ENCODE results near the gene USP12.

USP12 gene

DNA sequence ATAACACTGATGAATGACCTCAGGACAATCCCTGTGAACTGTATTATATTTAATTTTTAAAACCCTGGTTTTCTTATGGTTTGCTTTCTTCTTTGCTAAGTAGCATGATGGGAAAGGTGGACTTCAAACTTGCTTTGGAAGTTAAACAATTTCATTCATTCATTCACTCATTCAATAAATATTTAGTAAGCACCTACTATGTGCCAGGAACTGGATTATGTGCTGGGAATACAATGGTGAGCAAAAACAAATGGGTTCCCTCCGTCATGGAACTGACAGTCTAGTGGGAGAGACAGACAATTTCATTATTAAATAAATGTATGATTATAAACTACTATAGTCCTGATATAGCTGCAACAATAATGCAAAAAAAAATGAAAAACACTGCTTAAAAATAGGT lies 70.3 kb downstream of the USP12 start:
- no peaks in the 10 kb centered on the region for H3K36me3 ChIP-seq (ENCODE audit: insufficient read depth)
- no peak overlapping the region for H3K27ac ChIP-seq
- no peak overlapping the region for H2AFZ ChIP-seq (ENCODE audit: low read depth)
- no peaks in the 10 kb centered on the region for H3K27me3 ChIP-seq (ENCODE audit: insufficient read depth, low read depth)
- no peaks in the 10 kb centered on the region for H3K4me1 ChIP-seq (ENCODE audit: low read depth, poor library complexity, severe bottlenecking)
- H3K4me2 ChIP-seq: no peak overlapping the region
- no peaks in the 10 kb centered on the region for H4K20me1 ChIP-seq (ENCODE audit: insufficient read depth)
- H3K79me2 ChIP-seq (ENCODE audit: insufficient read depth, low read depth): no peaks in the 10 kb centered on the region
- TF ChIP-seq, protein P1, sequence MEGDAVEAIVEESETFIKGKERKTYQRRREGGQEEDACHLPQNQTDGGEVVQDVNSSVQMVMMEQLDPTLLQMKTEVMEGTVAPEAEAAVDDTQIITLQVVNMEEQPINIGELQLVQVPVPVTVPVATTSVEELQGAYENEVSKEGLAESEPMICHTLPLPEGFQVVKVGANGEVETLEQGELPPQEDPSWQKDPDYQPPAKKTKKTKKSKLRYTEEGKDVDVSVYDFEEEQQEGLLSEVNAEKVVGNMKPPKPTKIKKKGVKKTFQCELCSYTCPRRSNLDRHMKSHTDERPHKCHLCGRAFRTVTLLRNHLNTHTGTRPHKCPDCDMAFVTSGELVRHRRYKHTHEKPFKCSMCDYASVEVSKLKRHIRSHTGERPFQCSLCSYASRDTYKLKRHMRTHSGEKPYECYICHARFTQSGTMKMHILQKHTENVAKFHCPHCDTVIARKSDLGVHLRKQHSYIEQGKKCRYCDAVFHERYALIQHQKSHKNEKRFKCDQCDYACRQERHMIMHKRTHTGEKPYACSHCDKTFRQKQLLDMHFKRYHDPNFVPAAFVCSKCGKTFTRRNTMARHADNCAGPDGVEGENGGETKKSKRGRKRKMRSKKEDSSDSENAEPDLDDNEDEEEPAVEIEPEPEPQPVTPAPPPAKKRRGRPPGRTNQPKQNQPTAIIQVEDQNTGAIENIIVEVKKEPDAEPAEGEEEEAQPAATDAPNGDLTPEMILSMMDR (conservative IDR thresholded peaks at IDR 0.05; ENCODE audit: low read depth, low read length): no peak
- no peak overlapping the region for H3K9ac ChIP-seq
- no peak overlapping the region for H3K4me3 ChIP-seq (IDR thresholded peaks at IDR 0.05; ENCODE audit: insufficient read depth, low read depth, low read length)

DNA sequence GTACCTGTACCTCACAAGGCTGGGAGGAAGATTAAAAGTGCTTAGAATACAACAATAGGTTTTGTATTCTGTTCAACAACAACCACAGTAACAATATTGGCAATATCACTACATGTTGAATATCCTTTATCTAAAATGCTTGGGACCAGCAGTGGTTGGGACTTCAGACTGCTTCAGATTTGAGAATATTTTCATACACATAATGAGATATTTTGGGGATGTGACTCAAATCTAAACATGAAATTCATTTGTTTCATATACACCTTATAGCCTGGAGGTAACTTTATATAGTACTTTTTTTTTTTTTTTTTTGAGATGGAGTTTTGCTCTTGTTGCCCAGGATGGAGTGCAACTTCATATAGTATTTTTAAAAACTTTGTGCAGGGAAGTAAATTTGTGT lies 73.9 kb downstream of the USP12 start:
- Histone ChIP-seq H3K27ac (no peak overlapping the region), H3K4me2 (no peak overlapping the region), H3K79me2 (ENCODE audit: insufficient read depth, low read depth) (no peaks in the 10 kb centered on the region), H3K27me3 (ENCODE audit: insufficient read depth, low read depth) (no peaks in the 10 kb centered on the region), H3K9ac (no peak overlapping the region), H4K20me1 (ENCODE audit: insufficient read depth) (no peaks in the 10 kb centered on the region), H3K4me1 (ENCODE audit: low read depth, poor library complexity, severe bottlenecking) (no peaks in the 10 kb centered on the region), H3K4me3 (IDR thresholded peaks at IDR 0.05; ENCODE audit: insufficient read depth, low read depth, low read length) (no peak overlapping the region), H3K36me3 (ENCODE audit: insufficient read depth) (no peaks in the 10 kb centered on the region), H2AFZ (ENCODE audit: low read depth) (no peak overlapping the region)
- TF ChIP-seq, protein P1 (conservative IDR thresholded peaks at IDR 0.05; ENCODE audit: low read depth, low read length): no peak

DNA sequence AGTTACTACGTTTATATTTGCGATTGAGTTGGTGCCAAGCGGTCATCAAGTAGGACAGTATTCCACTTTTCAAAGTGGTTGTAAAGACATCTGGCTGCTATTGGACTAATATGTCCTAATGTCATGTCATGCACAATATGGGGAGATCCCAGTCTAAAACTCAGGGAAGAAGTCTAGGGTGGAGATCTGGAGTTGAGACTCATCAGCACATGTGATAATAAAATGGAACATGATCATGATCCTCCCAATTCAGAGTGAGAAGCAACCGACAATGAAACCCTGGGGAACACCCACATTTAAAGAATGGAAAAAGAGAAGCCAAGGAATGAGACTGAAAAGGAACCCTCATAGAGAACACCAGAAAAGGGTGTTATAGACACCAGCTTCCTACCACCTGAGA lies 80.2 kb downstream of the USP12 start:
- no peak overlapping the region for H3K4me2 ChIP-seq
- no peaks in the 10 kb centered on the region for H3K36me3 ChIP-seq (ENCODE audit: insufficient read depth)
- H3K79me2 ChIP-seq (ENCODE audit: insufficient read depth, low read depth): no peaks in the 10 kb centered on the region
- no peaks in the 10 kb centered on the region for H3K27me3 ChIP-seq (ENCODE audit: insufficient read depth, low read depth)
- H3K9ac ChIP-seq: no peak overlapping the region
- H3K27ac ChIP-seq: no peak overlapping the region
- TF ChIP-seq, protein P1 (conservative IDR thresholded peaks at IDR 0.05; ENCODE audit: low read depth, low read length): no peak
- H3K4me1 ChIP-seq (ENCODE audit: low read depth, poor library complexity, severe bottlenecking): no peaks in the 10 kb centered on the region
- H4K20me1 ChIP-seq (ENCODE audit: insufficient read depth): no peaks in the 10 kb centered on the region
- no peak overlapping the region for H2AFZ ChIP-seq (ENCODE audit: low read depth)
- H3K4me3 ChIP-seq (IDR thresholded peaks at IDR 0.05; ENCODE audit: insufficient read depth, low read depth, low read length): no peak overlapping the region

DNA sequence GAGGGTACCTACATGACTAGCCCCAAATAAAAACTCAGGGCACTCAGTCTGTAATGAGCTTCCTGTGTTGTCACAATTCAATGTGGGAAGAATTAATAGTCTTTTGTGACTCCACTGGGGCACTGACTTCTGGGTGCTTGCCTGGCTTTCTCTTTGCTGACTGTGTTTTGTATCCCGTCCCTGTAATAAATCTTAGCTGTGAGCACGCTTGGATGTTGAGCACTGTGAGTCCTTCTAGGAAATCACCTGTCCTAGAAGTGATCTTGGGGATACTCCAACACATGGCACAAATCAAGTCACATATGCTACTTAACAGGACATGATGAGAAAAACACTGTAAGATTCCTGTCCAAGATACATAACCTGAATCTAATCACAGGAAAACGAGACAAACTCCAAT lies 83.0 kb downstream of the USP12 start:
- H2AFZ ChIP-seq (ENCODE audit: low read depth): no peak overlapping the region
- H3K27me3 ChIP-seq (ENCODE audit: insufficient read depth, low read depth): no peaks in the 10 kb centered on the region
- H3K36me3 ChIP-seq (ENCODE audit: insufficient read depth): no peaks in the 10 kb centered on the region
- no peaks in the 10 kb centered on the region for H4K20me1 ChIP-seq (ENCODE audit: insufficient read depth)
- H3K9ac ChIP-seq: no peak overlapping the region
- TF ChIP-seq, protein P1 (conservative IDR thresholded peaks at IDR 0.05; ENCODE audit: low read depth, low read length): no peak
- no peak overlapping the region for H3K4me2 ChIP-seq
- no peaks in the 10 kb centered on the region for H3K4me1 ChIP-seq (ENCODE audit: low read depth, poor library complexity, severe bottlenecking)
- no peak overlapping the region for H3K4me3 ChIP-seq (IDR thresholded peaks at IDR 0.05; ENCODE audit: insufficient read depth, low read depth, low read length)
- no peak overlapping the region for H3K27ac ChIP-seq
- H3K79me2 ChIP-seq (ENCODE audit: insufficient read depth, low read depth): no peaks in the 10 kb centered on the region
